Measurements from ENCODE around the gene EFNA4.

DNA sequence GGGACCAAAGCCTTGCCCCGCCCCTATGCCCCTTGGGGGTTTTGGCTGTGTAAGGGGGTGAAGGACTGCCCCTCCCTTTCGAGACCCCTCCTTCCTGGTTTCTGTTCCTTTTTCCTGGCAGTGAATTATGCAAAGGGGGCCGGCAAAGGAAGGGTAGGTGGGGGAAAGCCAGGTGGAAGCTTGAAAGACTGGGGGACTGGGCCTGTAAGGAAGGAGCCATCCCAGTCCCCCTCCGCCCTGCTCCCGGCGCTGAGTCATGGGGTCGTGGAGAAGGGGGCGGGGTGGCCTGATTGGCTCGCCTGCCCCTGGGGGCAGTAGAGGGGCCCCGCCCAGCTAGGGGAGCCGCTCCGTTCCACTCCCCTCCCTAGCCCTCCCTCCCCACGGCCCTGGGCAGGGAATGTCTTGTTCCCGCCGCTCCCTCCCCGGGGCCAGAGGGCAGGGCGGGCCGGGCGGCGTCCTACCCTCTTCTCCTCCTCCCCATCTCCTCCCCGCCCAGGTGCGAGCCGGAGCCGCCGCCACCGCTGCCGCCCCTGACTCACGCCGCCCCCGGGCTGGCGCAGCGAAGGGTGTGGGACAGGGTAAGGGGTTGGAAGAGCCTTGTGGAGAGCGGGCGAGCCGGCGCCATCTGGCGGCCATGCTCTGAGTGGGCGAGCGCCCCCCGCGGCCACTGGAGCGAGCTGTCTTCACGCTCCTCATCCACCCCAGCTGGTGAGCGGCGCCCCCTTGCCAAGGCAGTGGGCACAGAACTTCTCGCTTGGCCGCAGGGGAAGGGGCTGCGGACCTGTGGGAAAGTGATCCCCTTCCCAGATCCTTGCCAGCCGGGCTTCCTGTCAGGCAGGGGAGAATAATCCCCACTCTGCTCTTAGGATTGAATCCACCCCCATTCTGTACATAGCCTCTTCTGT lies 46.2 kb upstream of the EFNA4 start:
- TF ChIP-seq EZH2 (IDR thresholded peaks at IDR 0.05; ENCODE audit: borderline replicate concordance, low read depth, low read length, poor library complexity, severe bottlenecking): no peak
- TF ChIP-seq, protein P1, sequence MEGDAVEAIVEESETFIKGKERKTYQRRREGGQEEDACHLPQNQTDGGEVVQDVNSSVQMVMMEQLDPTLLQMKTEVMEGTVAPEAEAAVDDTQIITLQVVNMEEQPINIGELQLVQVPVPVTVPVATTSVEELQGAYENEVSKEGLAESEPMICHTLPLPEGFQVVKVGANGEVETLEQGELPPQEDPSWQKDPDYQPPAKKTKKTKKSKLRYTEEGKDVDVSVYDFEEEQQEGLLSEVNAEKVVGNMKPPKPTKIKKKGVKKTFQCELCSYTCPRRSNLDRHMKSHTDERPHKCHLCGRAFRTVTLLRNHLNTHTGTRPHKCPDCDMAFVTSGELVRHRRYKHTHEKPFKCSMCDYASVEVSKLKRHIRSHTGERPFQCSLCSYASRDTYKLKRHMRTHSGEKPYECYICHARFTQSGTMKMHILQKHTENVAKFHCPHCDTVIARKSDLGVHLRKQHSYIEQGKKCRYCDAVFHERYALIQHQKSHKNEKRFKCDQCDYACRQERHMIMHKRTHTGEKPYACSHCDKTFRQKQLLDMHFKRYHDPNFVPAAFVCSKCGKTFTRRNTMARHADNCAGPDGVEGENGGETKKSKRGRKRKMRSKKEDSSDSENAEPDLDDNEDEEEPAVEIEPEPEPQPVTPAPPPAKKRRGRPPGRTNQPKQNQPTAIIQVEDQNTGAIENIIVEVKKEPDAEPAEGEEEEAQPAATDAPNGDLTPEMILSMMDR (conservative IDR thresholded peaks at IDR 0.05; ENCODE audit: low read depth, low read length): peak; percentile 100
